GM19238 (cell line): Measurements from ENCODE around the gene ZNF528.
A peak's percentile ranks its signal among the peaks of the same experiment; 100 is the strongest.

Source experiments
- DNase-seq: peaks from one replicate; pipeline ENCODE4 v3.0.0; 2011; ENCODE audit warnings: low spot score; ENCODE audit not compliant: insufficient read length

Gene ZNF528

GRCh38 chr19:52397310-52398080, at the start of gene ZNF528:
Gene ZNF528 (plus strand): TSS chr19:52397849. CDS start chr19:52402014, 4,165 bp downstream.
- peak; percentile 92 for DNase-seq

- DNase-seq, result no peak
Observed at GRCh38 chr19:52351512-52351911, 46.1 kb upstream of the ZNF528 start.

GRCh38 chr19:52366414-52366824, 31.2 kb upstream of the ZNF528 start:
- DNase-seq, result no peak

GRCh38 chr19:52369559-52370340, 27.9 kb upstream of the ZNF528 start, which contains the start of gene ZNF880:
Gene ZNF880 (plus strand): TSS chr19:52369923. CDS start chr19:52369966, 43 bp downstream.
- DNase-seq, result peak; percentile 76

- no peak for DNase-seq
Observed at GRCh38 chr19:52370341-52370710, 27.3 kb upstream of the ZNF528 start.

GRCh38 chr19:52391135-52391534, 6.5 kb upstream of the ZNF528 start:
- no peak for DNase-seq

GRCh38 chr19:52398081-52398441, 412 bp downstream of the ZNF528 start:
- DNase-seq, result peak; percentile 12

- DNase-seq, result no peak
Observed at GRCh38 chr19:52410276-52410675, 12.6 kb downstream of the ZNF528 start.

GRCh38 chr19:52415711-52416110, 18.1 kb downstream of the ZNF528 start:
- no peak for DNase-seq

GRCh38 chr19:52428937-52429336, 31.3 kb downstream of the ZNF528 start, which contains the start of gene ZNF534:
Gene ZNF534 (plus strand): TSS chr19:52429148. CDS start chr19:52431475, 2,327 bp downstream.
- DNase-seq, result no peak

- DNase-seq, result no peak
Observed at GRCh38 chr19:52442179-52442578, 44.5 kb downstream of the ZNF528 start.

GRCh38 chr19:52444506-52444905, 46.9 kb downstream of the ZNF528 start:
- DNase-seq, result no peak

GRCh38 chr19:52451241-52451640, 53.6 kb downstream of the ZNF528 start:
- no peak for DNase-seq

GRCh38 chr19:52453324-52454094, 55.9 kb downstream of the ZNF528 start, which contains the start of gene ZNF578:
Gene ZNF578 (plus strand): TSS chr19:52453553. CDS start chr19:52501846, 48,293 bp downstream.
- DNase-seq, result peak; percentile 37

GRCh38 chr19:52464798-52465470, 67.3 kb downstream of the ZNF528 start:
- DNase-seq, result no peak
